NCI-H2196 treated with DMSO at 0.1 percent for 48 hours (cell line): ENCODE results near the gene HBQ1.
"Not testable (repeated sequence)": the region's sequence is repeated elsewhere in the genome, so short reads cannot be mapped to it uniquely, and the experiment has no call there.

Source experiments
- DNase-seq: peaks from one replicate; lab custom pipeline; 2025; ENCODE audit not compliant: unreplicated experiment; lab: John Stamatoyannopoulos, UW

The HBQ1 gene

DNA sequence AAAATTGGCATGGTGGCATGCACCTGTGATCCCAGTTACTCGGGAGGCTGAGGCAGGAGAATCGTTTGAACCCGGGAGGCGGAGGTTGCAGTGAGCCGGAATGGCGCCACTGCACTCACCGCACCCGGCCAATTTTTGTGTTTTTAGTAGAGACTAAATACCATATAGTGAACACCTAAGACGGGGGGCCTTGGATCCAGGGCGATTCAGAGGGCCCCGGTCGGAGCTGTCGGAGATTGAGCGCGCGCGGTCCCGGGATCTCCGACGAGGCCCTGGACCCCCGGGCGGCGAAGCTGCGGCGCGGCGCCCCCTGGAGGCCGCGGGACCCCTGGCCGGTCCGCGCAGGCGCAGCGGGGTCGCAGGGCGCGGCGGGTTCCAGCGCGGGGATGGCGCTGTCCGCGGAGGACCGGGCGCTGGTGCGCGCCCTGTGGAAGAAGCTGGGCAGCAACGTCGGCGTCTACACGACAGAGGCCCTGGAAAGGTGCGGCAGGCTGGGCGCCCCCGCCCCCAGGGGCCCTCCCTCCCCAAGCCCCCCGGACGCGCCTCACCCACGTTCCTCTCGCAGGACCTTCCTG is at the start of gene HBQ1:
HBQ1 (plus strand) TSS at position 359 of the 575 bp plus-strand sequence; CDS start at position 387, 28 bp downstream.
- no peak for DNase-seq

DNA sequence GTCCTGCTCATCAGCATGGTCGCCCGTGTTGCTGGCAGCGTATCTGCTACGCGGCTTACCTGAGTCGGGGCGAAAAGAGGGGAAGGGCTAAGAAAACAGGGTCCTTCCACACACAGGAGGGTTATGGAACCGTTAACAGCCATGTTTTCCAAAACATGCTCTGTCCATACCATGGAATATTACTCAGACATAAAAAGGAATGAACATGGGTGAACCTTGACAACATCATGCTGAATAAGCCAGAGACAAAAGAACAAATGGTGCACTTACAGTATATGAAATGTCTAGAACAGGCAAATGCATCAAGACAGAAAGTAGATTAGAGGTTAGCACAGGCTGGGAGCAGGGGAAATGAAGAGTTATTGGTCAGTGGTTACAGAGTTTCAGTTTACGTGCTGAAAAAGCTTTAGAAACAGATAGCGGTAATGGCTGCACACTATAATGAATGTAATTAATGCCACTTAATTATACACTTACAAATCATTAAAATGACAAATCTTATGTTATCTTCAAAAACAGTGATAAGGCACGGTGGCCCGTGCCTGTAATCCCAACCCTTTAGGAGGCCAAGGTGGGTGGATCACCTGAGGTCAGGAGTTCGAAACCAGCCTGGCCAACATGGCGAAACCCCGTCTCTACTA is 49.6 kb upstream of the HBQ1 start:
- no peak for DNase-seq

DNA sequence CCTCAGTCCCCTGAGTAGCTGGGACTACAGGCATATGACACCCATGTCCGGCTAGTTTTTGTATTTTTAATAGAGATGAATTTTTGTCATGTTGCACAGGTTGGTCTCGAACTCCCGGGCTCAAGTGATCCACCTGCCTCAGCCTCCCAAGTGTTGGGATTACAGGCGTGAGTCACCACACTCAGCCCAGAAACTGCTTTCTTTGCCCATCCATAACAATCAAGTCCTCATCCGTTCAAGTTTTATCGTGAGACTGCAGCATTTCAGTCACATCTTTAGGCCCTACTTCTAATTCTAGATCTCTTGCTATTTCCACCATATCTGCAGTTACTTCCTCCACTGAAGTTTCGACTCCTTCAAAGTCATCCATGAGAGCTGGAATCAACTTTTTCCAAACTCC is 48.1 kb upstream of the HBQ1 start:
- no peak for DNase-seq

DNA sequence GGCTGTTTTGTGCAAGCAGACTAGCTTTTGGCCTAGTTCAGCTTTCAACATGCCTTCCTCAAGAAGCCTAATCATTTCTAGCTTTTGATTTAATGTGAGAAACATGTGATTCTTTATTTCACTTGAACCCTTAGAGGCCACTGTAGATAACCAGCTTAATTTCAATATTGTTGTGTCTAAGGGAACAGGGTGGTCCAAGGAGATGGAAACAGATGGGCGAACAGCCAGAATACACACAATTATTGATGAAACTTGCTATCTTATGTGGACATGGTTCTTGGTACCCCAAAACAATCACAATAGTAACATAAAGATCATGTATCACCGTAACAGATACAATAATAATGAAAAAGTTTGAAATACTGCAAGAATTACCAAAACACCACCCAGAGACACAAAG is 46.5 kb upstream of the HBQ1 start:
- DNase-seq, result no peak

DNA sequence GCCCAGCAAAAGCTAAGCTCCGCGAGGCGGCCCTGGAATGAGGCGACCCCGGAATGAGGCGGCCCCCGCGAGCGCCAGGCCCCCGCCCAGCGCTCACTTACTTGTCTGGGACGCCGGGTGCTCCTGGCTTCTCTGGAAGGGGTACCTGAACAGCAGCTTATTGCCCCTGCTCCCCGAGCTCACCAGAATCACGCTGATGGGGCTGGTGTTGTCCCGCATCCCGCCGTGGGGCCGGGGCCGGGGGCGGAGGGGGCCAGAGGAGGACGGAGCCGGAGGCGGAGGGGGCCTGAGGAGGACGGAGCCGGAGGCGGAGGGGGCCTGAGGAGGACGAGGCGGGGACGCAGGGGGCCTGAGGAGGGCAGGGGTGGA is 42.2 kb upstream of the HBQ1 start:
- no peak for DNase-seq

- DNase-seq, result no peak
Measured at GRCh38 chr16:140175-140857, 39.9 kb upstream of the HBQ1 start.

- DNase-seq, result no peak
Measured at GRCh38 chr16:142405-142967, 37.8 kb upstream of the HBQ1 start.

DNA sequence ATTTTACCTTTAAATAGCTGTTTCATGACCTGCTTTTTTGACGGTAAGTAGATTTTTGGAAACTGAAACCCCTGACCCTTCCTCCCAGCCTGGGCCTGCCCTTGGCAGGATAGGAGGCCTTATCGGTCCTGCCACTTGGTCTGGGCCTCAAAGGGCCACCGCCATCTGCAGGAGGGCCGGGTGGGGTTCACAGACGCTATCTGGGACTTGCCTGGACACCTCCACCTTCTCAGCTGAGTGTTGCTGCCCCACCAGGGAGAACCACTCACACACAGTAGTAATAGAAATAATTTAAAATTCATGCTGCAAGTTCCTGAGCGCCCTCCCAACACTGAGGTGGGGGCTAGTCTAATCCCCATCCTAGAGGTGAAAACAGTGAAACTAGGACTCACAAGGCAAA is 37.2 kb upstream of the HBQ1 start:
- DNase-seq, result no peak

- DNase-seq, result no peak
Measured at GRCh38 chr16:143456-143855, 36.8 kb upstream of the HBQ1 start.

GRCh38 chr16:144797-145252 is 35.4 kb upstream of the HBQ1 start:
- no peak for DNase-seq

- DNase-seq, result no peak
Measured at GRCh38 chr16:146646-147045, 33.6 kb upstream of the HBQ1 start.

DNA sequence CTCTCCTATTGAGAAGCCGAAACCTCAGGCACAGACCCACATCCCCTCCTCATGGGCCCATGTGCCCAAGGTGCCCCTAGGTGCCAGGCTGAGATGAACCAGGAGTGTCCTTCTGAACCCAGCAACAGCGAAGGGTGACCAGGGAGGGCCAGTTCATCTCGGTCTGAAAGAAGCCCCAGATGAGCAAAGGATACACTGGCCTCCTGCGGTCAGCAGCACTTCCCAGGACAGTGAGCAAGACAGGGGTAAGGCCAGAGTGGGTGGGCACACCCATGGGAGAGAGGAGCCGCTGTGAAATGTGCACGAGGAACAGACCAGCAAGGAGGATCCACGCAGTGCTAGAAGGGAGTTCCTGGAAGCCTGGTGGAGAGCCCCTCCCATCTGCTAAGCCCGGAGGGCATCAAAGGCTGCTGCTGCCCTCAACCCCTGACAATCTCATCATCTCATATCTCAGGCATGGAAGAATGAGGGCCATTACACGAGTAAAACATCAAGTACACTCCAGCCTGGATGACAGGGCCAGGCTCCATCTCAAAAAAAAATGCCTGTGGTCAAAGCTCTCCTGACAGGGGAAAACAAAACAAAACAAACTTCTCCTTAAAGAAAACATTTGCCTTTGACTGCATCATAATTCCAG is 31.1 kb upstream of the HBQ1 start:
- DNase-seq, result no peak

GRCh38 chr16:152141-153128 is 27.8 kb upstream of the HBQ1 start, which contains the start of gene HBZ:
TSS of gene HBZ (plus strand) at chr16:152644. CDS start at chr16:152910, 266 bp downstream.
- no peak for DNase-seq

- DNase-seq, result not testable (repeated sequence)
Measured at GRCh38 chr16:153129-153521, 27.1 kb upstream of the HBQ1 start.

- DNase-seq, result not testable (repeated sequence)
Measured at GRCh38 chr16:153550-154216, 26.6 kb upstream of the HBQ1 start.

DNA sequence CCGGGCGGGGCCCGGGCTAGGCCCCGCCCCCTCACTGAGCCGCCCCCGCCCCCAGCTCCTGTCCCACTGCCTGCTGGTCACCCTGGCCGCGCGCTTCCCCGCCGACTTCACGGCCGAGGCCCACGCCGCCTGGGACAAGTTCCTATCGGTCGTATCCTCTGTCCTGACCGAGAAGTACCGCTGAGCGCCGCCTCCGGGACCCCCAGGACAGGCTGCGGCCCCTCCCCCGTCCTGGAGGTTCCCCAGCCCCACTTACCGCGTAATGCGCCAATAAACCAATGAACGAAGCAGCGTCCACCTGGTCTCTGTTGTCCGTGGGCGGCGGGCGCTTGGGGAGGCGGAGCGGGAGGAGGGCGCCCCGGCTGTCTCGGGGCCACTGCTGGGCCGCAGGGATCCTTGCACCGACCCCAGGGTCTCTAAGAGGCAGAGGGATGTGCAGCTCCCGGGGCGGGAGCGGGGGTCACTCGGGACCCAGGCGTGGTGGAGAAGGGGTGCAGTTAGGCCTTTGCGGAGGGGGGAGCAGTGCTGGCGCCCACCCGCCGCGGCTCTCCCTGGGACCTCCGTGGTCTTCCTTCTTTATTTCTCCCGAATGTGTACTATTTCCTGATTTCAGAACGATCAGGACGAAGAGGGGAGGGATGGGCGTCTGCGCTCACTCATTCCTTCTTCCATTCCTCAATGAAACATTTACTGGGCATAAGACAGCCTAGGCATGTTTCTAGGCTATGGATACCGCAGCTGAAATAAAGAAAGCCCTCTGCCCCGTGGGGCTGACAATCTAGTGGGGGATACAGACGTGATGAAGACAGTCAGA is 25.8 kb upstream of the HBQ1 start:
- DNase-seq, result no peak

- no peak for DNase-seq
Measured at GRCh38 chr16:155031-155398, 25.2 kb upstream of the HBQ1 start.

DNA sequence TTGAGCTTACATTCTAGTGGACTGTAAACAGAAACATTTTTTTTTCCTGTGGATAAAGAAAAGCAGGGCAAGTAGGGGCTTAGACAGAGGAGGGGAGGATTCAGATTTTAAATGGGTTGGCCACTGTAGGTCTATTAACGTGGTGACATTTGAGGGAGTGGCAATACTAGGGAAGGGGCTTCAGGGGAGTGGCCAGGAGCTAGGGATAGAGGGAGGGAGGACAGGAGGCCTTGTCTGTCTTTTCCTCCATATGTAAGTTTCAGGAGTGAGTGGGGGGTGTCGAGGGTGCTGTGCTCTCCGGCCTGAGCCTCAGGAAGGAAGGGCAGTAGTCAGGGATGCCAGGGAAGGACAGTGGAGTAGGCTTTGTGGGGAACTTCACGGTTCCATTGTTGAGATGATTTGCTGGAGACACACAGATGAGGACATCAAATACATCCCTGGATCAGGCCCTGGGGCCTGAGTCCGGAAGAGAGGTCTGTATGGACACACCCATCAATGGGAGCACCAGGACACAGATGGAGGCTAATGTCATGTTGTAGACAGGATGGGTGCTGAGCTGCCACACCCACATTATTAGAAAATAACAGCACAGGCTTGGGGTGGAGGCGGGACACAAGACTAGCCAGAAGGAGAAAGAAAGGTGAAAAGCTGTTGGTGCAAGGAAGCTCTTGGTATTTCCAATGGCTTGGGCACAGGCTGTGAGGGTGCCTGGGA is 21.0 kb upstream of the HBQ1 start:
- no peak for DNase-seq
